Astrocyte of the hippocampus (primary cell): ENCODE measurements around the gene DPYSL5.
"Not testable (repeated sequence)": the region's sequence is repeated elsewhere in the genome, so short reads cannot be mapped to it uniquely, and the experiment has no call there.

Experiments
- DNase-seq: peaks from one replicate; pipeline ENCODE4 v3.0.0; 2011; ENCODE audit warnings: low read depth, low spot score

DPYSL5 gene

DNA sequence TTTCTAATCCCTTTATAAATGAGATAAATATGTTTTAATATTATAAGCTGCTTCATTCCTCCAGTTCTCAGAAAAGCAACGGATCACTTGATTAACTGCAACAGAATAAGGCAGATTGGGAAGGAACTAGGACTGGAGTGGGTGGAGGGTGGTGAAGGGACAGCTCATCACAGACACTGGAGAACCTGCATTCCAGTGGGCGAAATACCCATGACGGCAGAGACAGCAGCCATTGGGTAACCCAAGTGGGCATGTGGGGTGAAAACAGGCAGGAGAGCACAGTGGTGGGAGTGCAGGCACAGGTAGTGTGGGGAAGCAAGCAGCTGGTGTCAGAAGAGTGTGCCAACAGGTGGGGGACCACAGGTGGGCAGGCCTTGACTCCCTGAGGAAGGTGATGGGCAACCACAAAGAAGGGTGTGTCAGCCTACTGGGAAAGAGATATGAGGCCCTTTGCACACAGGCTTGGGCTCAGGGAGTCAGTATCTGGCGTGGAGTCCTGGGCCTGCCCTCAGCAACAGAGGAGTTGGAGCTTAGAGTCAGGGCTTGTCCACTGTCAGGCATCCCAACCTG, 27.2 kb downstream of the DPYSL5 start:
- DNase-seq, result no peak

DNA sequence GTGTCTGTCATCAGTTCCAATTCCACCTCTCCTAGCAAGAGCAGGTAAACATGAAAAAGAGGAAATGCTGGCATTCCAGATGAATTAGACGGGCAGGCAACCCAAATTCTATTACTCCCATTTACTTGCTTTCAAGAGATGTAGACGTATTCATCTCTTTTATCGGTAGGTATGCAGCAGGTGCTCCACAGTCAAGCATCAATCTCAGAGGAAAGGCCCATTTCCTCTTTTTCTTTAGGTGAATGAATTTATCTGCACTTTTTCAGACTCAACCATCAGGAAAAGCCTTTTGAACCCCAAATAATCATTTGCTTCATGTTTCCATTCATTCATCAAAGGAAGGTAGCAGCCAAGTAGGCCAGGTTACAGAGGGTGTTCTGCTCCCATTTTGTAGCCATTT, 27.9 kb downstream of the DPYSL5 start:
- no peak for DNase-seq

DNA sequence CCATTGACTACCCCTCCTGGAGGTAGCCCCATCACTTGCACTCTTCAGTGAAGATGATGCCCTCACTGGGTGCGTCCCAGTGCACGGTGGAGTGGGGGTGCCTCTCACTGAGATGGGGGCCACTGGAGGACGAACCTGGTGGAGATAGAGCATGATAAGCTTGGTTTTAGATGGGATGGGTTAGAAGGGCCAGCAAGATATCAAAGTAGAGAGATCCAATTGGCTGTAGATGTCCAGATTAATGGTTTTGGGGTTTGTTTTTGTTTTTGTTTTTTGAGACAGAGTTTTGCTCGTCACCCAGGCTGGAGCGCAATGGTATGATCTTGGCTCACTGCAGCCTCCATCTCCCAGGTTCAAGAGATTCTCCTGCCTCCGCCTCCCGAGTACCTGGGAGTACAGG, 28.3 kb downstream of the DPYSL5 start:
- no peak for DNase-seq

DNA sequence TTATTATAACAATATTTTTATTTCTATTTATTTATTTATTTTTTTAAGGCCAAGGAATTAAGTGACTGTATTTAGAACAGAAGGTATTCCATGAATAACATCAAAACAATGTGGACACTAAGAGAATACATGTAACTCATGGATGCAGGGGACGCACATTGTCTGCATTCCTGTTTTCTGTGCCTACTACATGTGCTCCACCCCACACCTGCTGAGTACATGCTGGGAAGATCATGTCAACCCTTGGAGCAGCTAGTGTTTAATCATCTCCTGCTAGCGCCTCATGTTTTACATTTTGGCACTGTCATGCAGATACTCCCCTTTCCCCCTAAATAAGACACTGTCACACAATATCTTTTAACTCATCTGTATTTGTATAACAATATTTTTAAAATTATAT, 29.3 kb downstream of the DPYSL5 start:
- DNase-seq, result no peak

DNA sequence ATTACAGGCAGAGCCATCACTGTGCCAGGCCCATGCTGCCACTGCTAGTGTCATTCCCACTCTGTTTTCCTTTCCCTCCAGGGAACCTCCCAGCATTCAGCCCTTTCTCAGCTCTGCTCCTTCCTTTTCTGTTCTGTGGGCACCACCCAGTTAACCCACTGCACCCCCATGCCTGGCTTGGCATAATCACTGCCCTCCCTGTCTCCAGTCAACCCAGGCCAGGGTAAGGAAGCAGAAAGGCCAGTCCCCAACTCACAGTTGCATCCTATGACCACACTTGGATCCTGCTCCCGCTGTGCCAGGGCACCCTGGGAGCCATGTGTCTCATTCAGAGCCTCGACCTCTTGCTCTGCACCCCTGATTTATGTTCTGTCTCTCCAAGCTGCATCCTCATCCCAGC, 32.2 kb downstream of the DPYSL5 start:
- no peak for DNase-seq

DNA sequence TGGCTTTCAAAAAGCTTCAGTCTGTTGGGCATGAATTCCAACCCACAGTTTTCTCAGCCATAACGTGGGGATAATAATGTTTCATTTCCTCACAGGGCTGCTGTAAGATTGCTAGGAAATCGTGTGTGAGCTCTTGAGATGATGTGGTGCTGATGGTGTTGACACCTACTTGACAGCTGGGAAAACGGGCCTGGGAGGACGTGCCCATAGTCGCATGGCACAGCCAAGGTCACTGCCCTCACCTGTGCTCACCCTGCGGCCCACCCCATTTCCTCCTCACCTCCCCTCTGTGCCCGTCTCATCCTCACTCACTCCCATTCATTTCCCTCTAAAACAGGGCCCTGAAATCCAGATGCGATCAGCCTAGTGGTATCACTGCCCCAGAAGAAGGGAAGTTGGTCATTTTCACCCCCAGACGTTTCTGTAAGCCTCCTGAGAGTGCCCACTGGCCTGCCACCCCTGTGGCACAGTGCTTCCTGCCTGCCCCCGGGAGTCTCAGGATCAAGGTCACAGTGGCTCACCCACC, 33.0 kb downstream of the DPYSL5 start:
- DNase-seq, result no peak

DNA sequence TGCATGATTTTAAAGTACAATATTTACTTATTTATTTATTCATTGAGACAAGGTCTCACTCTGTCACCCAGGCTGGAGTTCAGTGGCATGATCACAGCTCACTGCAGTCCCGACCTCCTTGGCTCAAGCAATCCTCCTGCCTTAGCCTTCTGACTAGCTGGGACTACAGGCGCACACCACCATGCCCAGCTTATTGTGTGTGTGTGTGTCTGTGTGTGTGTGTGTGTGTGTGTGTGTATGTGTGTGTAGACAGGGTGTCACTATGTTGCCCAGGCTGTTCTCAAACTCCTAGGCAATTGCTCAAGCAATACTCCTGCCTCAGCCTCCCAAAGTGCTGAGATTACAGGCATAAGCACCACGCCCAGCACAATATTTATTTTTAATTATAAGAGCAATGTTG, 34.3 kb downstream of the DPYSL5 start:
- DNase-seq, result not testable (repeated sequence)

DNA sequence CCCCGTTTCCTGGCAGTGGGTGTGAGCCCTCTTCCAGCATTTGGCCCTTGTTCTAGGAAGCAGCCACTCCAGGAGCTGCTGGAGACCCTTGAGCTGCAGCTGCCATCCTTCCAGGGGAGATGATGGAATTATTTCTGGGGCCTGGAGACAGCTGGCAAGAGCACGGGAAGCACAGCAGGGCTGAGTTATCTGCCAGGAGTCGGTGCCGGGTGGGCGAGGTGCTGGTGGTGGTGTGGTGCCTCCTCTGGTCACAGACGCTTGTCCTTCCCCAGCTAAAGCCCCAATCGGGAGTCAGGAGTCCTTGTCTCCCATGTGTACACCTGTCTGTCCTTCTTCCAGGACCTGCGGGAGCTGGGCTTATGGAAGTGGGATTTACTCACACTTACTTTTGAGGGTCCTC, 36.0 kb downstream of the DPYSL5 start:
- no peak for DNase-seq

DNA sequence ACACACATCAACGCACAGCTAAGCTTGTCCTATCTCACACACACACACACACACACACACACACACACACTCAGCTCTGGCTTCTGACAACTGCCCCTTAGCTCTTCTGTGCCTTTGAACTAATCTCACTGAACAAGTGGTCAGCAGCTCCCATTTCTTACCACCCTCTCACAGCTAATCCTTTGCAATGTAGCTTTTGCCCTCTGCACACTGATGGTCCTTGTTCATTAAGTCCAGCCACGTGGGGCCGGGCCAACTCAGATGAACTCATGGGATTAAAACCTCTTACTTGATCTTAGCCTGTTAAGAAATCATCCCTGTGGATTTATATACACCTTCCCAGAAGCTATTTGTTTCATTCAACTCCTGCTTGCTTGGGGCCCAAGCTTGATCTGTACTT, 36.6 kb downstream of the DPYSL5 start:
- DNase-seq, result no peak

DNA sequence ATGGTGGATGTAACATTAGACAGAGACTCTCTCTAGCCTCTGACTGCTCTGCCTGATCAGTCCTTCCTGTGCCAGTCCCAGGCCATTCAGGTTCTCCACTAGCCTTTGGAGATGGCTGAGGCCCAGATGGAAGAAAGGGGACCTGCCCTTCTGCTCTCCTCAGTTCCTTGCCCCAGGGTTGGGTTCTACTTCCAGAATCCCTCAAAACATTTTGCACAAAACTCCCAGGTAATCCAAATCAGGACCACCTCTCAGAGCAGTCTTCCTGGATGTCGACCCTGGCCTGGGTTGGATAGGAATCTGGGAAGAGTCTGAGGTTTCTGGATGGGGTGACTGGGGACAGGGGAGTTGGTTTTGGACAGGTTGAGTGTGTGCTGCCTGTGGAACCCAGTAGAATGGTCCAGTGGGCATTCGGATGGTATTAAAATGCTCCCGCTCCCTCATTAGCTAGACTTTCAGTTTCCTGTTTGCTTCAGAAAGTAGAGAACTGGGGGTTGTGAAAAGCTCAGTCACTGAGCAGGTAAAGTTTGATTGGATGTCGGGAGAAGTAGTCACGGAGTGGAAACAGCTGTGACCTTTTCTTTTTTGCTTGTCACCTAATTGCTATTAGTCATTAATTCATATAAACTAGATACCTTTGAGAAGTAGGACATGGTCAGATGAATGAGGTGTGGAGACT, 37.9 kb downstream of the DPYSL5 start:
- DNase-seq, result no peak

DNA sequence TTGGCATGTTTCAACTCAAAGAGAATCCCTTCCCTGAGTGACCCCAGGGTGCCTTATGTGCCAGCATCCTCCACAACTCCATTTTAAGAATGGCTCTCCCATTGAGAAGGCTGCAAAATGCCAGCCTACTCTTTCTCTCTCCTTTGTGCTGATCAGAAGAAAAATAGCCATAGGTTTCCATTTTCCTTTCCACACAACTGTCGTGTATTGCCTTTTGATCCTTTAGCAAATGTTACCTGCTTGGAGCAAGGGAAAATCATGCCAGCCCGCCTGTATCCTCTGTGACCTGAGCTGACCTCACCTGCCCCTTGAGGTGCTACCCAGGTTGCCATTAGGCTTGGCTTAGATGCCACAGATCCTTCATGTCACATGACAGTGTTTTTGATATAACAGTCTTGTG, 38.8 kb downstream of the DPYSL5 start:
- DNase-seq, result no peak

DNA sequence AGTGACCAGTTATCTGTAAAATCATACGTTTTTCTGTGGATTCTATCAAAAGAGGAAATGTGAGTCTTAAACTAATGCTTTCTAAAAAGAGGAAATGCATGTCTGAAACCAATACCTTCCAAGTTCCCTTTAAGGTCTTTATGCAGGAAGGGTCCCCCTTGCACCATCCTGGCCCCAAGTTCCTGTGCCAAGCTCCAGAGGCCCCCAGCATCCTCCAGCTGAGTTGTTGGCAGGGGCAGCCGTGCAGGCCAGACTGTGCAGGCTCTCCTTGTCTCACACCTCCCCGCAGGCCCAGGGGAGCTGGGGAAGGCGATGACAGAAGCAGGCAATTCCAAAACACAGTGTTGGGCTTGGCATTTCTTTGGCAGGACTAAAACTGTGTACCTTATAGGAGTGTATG, 39.2 kb downstream of the DPYSL5 start:
- no peak for DNase-seq

DNA sequence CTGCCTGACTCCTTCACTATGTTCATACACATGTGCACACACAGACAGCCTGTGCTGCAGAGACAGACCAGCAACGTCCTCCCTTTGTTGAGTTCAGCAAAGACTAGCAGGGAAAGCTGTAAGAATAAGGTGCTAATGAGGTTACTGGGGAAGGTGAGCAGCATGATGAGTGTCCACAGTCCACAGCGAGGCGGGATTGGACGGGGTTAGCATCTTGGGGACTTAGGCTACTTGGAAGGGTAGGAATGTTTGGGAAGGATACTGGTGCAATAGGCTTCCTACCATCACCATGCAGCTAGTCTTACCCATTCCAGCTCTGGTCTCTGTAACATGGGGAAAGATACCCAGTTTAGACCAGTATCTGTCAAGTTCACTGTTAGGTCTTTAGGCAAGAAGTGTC, 41.9 kb downstream of the DPYSL5 start:
- DNase-seq, result no peak

DNA sequence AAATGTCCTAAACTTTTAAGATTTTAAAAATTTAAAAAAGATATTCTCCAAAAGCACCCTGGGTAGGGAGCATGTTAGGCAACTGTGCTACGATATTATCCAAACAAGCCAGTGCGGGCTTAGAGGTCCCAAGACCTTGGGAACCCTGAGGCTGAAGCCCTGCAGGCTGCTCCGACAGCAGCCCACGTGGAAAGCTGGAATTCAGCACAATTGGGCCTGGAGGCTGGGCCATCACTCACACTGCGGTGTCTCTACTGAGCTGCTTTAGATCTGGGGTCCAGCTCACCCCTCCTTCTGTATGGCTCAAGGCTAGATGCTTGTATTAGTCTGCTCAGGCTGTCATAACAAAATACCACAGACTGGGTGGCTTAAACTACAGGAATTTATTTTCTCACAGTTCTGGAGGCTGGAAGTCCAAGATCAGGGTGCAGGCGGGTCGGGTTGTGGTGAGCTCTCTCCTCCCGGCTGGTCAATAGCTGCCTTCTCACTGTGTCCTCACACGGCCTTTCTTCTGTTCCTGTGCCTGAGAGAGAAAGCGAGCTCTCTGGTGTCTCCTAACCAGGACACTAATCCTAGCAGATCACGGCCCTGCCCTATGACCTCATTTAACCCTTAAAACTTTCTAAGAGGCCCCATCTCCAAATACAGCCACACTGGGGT, 42.5 kb downstream of the DPYSL5 start:
- no peak for DNase-seq

DNA sequence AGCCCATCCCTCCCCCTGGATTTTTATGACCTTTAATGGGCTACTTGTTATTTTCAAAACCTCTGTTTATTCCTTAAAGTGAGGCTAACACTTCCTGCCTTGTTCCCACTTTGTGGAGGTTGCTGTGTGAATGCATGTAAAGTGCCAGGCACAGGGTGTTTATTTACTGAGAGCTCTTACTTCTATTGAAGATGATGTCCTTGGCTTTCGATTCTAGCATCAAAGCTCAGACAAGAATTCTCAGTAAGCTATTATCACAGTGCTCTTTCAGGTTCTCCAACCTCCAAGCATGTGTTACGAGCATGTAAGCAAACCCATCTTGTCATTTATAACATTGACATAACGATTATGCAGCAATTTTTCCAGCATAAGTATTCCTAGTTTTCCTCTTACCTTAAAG, 44.2 kb downstream of the DPYSL5 start:
- no peak for DNase-seq

DNA sequence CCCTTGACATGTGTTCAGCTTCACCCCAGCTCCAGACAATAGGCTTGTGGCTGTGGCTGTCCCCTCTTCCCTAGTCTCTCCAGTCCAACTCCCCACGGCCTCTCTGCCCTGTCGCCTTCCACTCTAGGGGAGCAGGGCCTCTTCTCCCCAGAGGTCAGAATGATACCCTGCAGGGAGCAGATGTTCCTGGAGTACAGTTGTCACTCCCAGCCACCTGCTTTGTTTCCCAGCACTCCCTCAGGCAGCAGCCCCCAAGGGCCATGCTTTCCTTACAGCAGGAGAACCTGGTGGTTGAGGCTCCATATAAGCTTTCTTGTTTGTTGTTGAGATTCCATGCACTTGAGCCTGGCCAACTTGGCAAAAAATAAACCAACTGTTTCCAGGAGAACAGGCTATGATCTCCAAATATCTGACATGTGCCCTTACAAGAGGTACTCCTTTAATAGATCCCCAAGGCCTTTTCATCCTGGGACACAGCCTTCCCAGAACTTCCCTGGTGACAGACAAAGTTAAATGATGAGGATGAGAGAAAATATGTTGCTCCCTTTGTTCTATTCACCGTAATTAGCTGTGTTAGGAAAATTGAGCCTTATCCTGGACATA, 45.1 kb downstream of the DPYSL5 start:
- no peak for DNase-seq

DNA sequence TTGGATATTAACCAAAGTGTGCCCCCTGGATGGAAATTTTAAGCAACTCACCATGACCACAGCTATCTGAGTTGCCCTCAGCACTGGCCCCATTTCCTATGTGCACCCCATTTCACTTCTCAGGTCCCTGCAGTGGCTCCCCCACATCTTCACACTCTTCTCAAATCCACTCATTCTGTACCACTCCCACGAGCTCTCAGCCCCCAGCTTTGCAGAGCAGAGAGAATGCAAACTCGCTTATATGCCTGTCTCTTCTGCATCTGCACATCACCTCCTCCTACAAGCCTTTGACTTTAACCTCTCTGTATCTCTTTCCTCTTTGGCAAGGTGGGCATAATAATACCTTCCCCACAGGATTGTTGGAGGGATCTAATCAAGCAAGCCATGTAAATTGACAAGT, 46.2 kb downstream of the DPYSL5 start:
- DNase-seq, result no peak

DNA sequence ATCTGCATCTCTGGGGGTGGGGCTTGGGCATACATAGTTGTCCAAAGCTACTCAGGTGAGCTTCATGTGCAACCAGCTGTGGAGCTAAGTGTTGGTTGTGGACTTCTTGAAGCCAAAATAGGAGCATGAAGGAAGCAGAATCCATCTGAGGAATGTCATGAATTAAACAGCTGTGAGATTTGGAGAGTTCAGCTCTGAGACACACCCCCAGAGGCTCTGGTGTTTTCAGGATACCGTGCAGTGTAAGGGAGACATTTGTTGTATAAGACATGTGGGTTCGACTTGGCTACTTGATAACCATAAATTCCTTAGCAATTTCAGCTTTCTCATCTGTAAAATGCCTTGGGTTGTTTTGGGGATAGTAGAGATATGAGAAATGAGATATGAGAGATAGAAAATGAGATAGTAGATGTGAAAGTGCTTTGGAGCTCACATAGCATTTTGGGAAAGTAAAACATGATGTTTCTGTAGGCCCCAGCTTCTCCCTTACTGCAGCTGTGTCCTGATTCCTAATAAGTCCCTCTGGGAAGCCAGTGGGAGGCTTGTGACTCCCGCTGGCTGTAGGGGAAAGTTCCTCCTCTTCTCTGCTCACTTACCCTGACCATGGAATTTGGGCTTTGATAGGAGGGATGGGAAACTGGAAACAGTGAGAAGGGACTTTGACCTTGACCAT, 50.0 kb downstream of the DPYSL5 start:
- no peak for DNase-seq

DNA sequence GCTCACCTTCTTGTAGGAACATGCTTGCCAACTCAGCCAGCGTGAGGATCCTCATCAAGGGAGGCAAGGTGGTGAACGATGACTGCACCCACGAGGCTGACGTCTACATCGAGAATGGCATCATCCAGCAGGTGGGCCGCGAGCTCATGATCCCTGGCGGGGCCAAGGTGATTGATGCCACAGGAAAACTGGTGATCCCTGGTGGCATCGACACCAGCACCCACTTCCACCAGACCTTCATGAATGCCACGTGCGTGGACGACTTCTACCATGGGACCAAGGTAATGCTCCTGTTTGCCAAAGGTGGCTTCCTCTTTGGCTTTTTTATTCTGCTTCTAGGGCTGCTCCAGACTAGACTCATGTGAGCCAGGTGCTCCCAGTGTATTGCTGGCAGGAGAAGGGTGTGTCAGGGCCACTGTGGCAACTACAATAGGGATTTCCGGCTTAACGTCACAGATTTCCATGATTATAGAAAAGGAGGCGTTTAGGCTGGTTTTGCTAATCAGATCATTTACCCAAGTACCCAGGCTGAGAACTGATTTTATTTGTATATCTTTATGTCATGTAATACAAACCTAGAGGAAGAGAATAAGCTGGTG, 50.6 kb downstream of the DPYSL5 start:
- DNase-seq, result no peak

DNA sequence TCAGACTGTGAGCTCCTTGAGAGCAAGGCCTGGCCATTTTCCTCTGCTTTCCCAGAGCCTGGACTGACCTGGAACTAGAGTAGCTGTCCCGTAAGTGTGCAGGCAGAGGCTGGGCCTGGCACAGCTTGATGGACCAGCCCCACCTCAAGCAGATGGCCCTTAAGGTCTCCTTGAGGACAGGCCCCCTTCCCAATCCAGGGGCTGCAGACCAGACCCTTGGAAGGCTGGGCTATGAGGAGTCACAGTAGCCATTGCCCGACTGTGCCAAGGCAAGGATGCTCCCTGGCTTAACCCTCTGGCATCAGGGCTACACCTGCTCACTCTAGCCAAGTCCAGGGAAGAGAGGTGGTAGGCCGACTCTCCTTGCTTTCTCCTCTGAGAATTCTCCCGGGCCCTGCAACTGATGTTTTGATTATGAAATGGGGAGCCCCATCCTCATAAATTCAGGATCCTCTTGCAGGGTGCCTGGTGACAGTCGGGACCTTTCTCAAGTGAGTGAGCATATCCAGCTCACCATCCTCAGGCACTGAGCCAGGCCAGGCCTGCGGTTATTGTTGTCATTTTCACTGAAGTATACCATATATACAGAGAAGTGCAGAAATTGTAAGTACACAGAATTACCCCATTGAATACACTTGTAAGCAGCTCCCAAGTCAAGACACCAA, 51.7 kb downstream of the DPYSL5 start:
- no peak for DNase-seq

DNA sequence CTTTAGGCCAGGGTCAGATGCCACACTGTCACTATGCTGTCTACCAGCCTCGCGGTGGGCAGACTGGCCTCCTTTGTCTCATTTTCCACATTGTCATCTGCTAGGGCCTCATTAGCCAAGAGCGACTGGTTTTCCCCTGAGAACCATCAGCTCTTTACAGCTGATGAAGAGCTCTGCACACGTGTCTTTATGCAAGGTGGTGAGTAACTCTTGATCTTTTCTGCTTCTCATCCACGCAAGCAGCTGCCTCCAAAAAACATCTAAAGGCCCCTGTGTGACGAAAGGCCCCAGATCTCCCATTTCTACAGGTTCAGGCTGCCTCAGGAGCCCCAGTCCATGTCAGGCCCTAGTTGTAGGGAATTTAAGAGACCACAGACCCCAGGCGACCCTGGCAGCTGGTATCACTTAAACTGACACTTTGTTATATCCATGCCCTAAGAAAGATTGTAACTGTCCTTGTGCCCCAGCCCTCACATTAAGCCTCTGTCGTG, 52.9 kb downstream of the DPYSL5 start:
- no peak for DNase-seq
